ENCODE measurements around the gene AOAH. TPM values are rescaled to one million over a fixed set of nuclear protein-coding genes. Genes with fewer than 3 reads are reported as not detected.
A peak's percentile ranks its signal among the peaks of the same experiment; 100 is the strongest.
"Not testable (repeated sequence)": the region's sequence is repeated elsewhere in the genome, so short reads cannot be mapped to it uniquely, and the experiment has no call there.

The AOAH gene
- total RNA-seq, 1 donor: 15.1 TPM

DNA sequence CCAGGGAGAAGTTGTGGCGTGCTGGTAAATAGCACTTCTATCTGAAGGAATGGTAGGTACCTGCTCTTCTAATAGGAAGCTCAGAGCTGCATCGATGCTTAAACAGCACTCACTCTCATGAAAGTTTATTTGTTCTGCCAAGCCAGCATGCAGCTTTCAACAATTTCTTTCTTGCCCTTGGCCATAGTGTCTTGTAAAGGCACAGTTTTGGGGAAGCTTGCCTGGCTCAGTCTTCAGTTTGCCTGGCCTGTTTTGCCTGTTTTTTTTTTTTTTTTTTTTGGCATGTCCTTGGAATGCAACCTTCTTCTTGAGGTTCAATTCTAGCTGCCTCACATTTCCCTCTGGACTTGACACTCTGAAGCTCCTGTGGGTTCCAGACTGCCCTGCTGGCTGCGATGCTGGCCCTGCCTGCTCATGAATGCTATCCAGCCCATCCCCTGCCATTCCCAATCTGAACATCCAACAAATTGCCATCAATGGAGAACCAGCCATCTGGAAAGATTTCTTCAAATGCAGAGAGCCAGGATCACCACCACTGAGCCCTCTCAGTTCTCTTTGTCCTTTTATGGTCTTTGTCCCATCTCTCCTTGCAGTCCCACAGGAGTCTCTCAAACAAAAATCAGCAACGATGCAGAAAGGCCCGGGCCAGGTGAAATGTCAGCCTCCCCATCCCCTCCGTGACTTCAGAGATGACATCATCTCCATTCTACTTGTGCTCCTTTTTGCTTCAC lies 200.8 kb downstream of the AOAH start:
- no peak for DNase-seq (ENCODE audit: low read depth in 2 of 3, low spot score in 2 of 3)

DNA sequence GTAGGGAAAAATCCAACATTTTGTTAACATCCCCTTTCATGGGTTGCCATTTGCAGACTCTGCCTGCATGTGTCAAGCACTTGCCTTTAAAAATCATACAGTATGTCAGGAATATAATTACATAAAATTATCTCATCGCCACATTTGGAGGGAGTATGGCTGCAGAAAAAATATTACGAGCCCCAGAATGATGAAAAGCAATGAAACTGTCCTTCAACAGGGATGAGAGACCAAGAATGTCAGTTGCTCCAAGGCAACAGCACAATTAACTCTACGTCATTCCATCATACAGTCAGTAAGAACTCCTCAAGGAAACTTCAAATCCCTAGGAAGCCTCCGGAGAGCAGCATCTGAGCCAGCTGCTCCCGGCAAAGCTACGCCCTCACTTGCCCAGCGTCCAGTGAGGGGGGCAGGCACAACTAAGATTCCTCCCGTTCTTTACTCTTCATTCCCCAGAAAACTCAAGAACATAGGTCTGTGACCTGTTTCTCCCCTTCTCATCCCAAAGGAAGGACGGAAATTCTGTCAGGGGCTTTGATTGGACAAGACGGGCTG lies 201.8 kb downstream of the AOAH start:
- no peak for DNase-seq (ENCODE audit: low read depth in 2 of 3, low spot score in 2 of 3)

- DNase-seq (ENCODE audit: low read depth in 2 of 3, low spot score in 2 of 3): no peak
These were observed 202.4 kb downstream of the AOAH start for GRCh38 chr7:36521911-36522310.

- no peak for DNase-seq (ENCODE audit: low read depth in 2 of 3, low spot score in 2 of 3)
These were observed 203.2 kb downstream of the AOAH start for GRCh38 chr7:36521133-36521532.

- no peak for DNase-seq (ENCODE audit: low read depth in 2 of 3, low spot score in 2 of 3)
These were observed 208.4 kb downstream of the AOAH start for GRCh38 chr7:36515847-36516246.

DNA sequence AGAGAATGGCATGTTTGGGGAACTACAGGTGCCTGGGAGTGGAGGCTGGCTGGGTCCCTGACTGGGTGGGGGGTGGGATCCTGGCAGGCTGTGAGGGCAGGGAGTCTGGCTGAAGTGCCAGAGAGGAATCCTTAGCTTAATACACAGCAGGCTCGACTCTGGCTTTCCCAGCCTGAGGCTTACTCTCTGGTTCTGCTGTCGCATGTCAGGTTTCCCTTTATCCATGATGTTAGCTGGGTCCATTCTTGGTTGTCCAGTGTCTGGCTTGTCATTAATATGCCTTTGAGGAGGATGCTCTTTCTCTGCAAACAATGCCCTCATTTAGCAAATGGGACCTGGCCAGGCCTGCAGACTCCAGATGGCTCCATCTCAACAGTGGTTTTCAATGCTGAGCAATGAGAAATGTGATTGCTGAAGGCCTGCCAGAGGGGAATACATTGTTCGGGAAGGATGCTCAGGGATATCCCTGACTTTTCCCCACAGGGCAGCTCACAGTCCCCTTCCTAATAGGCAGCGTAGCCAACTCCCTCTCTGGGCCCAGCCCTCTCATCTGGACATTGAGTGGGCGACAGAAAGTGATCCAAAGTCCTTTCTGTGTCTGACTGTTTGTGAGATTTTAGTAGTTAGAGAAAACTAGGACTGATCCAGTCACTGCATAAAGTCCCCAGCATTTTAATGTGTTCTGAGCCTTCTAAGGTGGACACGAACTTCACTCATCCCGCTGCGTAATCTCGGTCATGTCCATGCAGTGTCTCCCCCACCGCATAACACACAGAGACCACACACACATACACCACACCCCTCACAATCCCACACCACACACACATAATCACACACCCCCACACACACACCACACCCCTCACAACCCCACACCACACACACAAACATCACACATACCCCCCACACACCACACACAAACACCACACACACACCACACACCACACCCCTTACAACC lies 209.7 kb downstream of the AOAH start:
- no peak for DNase-seq (ENCODE audit: low read depth in 2 of 3, low spot score in 2 of 3)

DNA sequence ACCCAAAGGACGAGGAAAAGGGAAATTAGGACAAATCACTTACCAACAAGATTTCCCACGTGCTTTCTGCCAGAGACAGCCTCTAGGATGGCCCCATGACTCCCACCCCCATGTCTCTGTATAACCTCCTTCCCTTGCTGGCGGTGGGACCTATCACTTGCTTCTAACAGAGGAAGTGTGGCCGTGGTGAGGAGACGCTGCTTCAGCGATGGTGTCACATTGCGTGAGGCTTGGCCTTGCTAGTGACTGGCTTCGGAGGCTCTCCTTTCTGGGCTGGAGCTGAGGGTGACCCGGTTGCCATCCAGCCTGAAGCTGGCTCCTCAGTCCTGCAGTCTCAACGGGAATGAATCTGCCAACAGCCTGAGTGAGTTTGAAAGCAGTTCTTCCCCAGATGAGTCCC lies 210.9 kb downstream of the AOAH start:
- no peak for DNase-seq (ENCODE audit: low read depth in 2 of 3, low spot score in 2 of 3)

DNA sequence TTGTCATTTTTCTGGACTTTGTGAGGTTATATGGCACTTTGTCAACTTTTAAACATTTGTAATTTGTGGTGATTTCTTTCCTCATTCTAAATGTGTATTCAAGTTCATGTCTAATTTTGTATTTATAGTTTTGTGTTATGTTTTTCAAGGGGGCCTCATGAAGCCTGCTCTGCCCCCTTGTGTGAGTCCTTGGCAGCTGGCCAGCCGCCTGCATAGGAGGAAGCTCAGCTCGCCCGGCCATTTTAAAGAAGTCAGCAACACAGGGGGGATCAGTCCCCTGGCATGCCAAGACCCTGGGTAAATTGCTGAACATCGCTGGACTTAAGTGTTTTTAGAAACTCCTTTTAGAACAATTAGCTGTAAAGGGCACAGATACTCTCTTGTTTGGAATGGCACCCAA lies 211.7 kb downstream of the AOAH start:
- DNase-seq (ENCODE audit: low read depth in 2 of 3, low spot score in 2 of 3): peak in 2 of 3 donors; percentile 17 to 54

GRCh38 chr7:36509962-36510361 lies 214.3 kb downstream of the AOAH start:
- no peak for DNase-seq (ENCODE audit: low read depth in 2 of 3, low spot score in 2 of 3)

DNA sequence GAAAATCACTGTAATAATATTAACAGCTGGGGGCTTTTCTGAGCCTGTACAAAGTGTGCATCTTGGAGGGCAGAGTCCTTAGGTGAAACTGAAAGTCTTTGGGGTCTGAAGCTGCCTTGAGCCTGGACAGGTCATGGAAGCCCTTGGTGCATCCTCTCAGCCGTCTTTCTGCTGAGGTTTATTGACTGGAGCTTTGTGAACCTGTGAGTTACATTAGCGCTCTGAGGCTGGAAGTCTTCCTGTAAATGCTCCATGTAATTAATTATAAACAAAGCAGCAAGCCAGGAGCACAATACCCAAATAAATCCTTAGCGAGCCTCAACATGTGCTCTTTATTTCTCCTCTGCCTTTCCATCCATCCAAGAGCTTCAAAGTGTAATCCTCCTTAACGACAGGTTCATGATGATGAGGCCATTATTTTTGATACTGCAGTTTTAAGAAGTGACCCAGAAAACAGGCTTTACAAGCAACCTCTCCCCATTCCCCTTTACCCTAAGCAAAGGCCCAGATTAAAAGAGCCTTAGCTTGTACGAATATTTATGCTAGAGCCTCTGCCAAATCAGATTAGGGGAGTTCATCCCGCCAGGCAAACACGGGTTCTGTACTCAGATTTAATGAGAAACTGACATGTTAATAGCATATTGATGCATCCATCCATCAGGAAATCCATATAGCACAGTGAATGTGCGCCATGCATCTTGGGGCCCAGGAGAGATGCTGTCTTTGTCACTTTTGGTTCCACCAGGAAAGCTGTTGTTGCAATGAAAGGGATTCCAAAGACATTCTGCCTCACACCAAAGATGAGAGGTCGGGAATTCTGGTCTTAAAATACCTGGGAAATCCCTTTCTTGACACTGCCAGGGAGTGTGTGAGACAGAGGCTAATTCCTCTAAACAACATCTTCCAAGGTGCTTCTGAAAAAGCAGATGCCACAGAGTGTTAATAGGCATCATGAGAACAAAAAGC lies 216.5 kb downstream of the AOAH start:
- no peak for DNase-seq (ENCODE audit: low read depth in 2 of 3, low spot score in 2 of 3)

DNA sequence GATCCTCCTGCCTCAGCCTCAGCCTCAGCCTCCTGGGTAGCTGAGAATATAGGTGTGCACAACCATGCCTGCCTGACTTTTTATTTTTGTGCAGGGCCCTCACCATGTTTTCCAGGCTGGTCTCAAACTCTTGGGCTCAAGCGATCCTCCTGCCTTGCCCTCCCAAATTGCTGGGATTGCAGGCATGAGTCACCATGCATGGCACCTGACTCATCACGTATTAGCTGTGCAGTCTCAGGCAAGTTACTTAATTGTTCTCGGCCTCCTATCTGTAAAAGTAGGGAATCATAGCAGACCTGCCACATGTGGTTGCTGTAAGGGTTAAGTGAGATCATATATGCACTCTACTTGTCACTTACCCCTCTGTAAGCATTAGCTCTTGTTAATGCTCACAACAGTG lies 217.5 kb downstream of the AOAH start:
- no peak for DNase-seq (ENCODE audit: low read depth in 2 of 3, low spot score in 2 of 3)

GRCh38 chr7:36506130-36506798 lies 218.0 kb downstream of the AOAH start:
- no peak for DNase-seq (ENCODE audit: low read depth in 2 of 3, low spot score in 2 of 3)

DNA sequence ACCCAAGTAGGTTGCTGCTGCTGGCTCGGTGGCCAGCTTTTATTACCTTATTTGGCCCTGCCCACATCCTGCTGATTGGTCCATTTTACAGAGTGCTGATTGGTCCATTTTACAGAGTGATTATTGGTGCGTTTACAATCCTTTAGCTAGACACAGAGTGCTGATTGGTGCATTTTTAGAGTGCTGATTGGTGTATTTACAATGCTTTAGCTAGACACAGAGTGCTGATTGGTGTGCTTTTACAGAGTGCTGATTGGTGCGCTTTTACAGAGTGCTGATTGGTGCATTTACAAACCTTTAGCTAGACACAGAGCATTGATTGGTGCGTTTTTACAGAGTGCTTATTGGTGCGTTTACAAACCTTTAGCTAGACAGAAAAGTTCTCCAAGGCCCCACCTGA lies 219.7 kb downstream of the AOAH start:
- not testable (repeated sequence) for DNase-seq (ENCODE audit: low read depth in 2 of 3, low spot score in 2 of 3)

GRCh38 chr7:36504216-36504615 lies 220.1 kb downstream of the AOAH start:
- not testable (repeated sequence) for DNase-seq (ENCODE audit: low read depth in 2 of 3, low spot score in 2 of 3)

DNA sequence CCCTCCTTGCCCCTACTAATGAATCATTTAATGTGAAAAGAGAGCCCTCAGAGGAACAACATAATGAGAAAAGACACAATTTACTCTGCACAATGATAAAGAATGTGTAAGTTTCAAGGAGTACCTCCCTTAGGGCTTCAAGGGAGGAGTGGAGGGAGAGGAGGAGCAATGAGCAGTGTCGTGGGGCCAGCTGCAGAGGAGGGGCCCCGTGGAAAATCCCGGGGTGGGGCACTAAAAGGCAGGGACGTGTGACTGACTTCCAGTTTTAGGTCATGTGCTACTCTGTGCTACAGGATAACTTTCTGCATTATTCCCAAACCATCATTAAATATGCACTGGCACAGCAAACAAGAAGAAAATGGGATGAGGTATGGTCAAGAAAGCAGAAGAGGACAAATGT lies 226.5 kb downstream of the AOAH start:
- DNase-seq (ENCODE audit: low read depth in 2 of 3, low spot score in 2 of 3): no peak

DNA sequence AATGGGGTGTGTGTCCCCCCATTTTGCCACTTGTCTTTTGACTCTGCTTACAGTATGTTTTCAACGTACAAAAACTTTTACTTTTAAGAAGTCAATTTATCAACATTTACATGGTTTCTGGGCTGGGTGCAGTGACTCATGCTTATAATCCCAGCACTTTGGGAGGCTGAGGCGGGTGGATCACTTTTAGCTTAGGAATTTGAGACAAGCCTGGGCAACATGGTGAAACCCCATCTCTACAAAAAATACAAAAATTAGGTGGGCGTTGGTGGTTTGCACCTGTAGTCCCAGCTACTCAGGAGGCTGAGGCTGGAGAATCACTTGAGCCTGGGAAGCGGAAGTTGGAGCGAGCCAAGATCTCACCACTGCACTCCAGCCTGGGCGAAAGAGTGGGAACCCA lies 227.1 kb downstream of the AOAH start:
- DNase-seq (ENCODE audit: low read depth in 2 of 3, low spot score in 2 of 3): not testable (repeated sequence)

DNA sequence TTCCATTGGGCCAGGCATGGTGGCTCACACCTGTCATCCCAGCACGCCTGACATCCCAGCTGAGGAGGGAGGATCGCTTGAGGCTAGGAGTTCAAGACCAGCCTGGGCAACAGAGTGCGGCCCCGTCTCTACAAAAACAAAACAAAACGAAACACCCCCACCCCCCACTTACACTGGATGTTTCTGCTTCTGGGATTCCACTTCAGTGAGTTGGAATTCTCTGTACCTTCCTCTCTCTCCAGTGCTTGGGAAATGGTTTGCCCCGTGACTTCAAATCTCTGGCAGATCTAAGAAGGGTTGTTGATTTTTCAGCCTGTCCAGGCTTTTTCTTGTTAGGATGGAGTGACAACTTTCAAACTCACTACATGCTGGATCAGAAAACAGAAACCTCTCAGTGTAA lies 227.7 kb downstream of the AOAH start:
- DNase-seq (ENCODE audit: low read depth in 2 of 3, low spot score in 2 of 3): no peak

DNA sequence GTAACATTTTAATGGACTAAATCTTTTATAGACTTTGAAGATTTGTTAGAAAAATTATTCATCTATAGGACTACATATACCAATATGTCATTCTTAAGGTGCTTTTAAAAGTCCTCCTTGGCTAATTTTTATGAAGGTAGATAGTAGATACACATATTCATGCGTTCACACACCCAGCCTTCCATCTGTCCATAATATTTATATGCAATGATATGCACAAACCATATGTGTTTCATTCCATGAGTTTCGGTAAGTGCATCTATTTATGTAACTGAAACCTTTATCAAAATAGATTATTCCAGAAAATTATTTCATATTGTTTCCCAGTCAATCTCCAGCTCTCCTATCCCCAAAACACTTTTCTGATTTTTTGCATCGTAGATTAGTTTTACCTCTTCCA lies 233.0 kb downstream of the AOAH start:
- DNase-seq (ENCODE audit: low read depth in 2 of 3, low spot score in 2 of 3): no peak

DNA sequence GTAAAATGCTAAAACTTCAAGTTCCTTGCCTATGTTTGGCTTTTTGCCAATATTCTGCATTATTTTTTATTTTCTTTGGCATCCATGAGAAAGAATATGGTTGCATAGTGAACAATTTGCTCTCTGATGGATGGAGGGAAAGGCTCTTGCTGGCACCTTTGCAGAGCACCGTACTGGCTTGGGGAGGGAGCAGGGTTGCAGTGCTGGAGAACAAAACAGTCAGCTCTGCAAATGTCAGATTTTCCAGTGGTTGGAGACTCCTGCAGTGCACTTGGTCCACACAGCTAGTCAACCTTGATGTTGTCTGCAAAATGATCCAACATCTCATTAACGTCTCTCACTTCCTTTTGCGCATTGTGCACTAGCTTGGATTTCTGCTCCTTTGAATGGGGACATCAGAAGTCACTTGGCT lies 233.9 kb downstream of the AOAH start:
- DNase-seq (ENCODE audit: low read depth in 2 of 3, low spot score in 2 of 3): no peak

- not testable (repeated sequence) for DNase-seq (ENCODE audit: low read depth in 2 of 3, low spot score in 2 of 3)
These were observed 235.6 kb downstream of the AOAH start for GRCh38 chr7:36488672-36489071.
